ENCODE measurements around the gene HDAC7.
A peak's percentile ranks its signal among the peaks of the same experiment; 100 is the strongest.

HDAC7 gene

DNA sequence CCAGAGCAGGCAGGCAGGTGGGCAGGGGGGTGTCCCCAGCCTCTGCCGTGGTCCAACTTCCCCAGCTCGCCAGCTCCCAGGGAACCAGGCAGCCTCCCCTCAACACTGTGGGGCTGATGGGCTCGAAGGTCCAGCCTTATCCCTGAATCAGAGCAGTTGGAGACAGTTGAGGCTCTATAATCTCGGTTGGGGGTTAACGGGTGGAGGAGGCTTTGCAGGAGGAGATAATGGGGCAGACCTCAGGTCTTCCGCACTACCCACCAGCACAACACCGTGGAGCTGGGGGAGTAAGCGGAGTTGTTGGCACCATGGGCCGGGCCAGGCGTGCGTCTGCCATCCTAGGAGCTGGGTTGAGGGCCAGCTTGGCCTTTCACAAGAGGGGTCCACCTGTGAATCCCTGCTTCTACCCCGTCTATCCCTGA, 13.9 kb upstream of the HDAC7 start:
- TF ChIP-seq POU2F2 (IDR thresholded peaks at IDR 0.05; ENCODE audit: low read depth, low read length) (no peak), POLR2AphosphoS5 (IDR thresholded peaks at IDR 0.05; ENCODE audit: low read depth, low read length) (no peak), TAF1 (IDR thresholded peaks at IDR 0.05; ENCODE audit: low read depth, low read length) (no peak), SPI1 (IDR thresholded peaks at IDR 0.05; ENCODE audit: low read depth, low read length) (no peak), POLR2A (IDR thresholded peaks at IDR 0.05; ENCODE audit: low read depth, low read length) (no peak), PAX5 (IDR thresholded peaks at IDR 0.05; ENCODE audit: insufficient read depth, low read length, severe bottlenecking) (no peak)
- FAIRE-seq (no peak), DNase-seq (ENCODE audit: insufficient read length, low spot score) (no peak)

- FAIRE-seq (peak; percentile 85), DNase-seq (ENCODE audit: insufficient read length, low spot score) (no peak)
- TF ChIP-seq POU2F2 (IDR thresholded peaks at IDR 0.05; ENCODE audit: low read depth, low read length) (peak; percentile 73; the same call in 1 of the 2 replicates), PAX5 (IDR thresholded peaks at IDR 0.05; ENCODE audit: insufficient read depth, low read length, severe bottlenecking) (no peak), POLR2A (IDR thresholded peaks at IDR 0.05; ENCODE audit: low read depth, low read length) (peak; percentile 31; the same call in 1 of the 2 replicates), TAF1 (IDR thresholded peaks at IDR 0.05; ENCODE audit: low read depth, low read length) (peak; percentile 52; the same call in 1 of the 2 replicates), SPI1 (IDR thresholded peaks at IDR 0.05; ENCODE audit: low read depth, low read length) (0 out of 2 replicates have a peak, but pooled peaks have one; percentile 21), POLR2AphosphoS5 (IDR thresholded peaks at IDR 0.05; ENCODE audit: low read depth, low read length) (0 out of 2 replicates have a peak, but pooled peaks have one; percentile 35)
Measured at GRCh38 chr12:47832263-47832933, 12.7 kb upstream of the HDAC7 start.

DNA sequence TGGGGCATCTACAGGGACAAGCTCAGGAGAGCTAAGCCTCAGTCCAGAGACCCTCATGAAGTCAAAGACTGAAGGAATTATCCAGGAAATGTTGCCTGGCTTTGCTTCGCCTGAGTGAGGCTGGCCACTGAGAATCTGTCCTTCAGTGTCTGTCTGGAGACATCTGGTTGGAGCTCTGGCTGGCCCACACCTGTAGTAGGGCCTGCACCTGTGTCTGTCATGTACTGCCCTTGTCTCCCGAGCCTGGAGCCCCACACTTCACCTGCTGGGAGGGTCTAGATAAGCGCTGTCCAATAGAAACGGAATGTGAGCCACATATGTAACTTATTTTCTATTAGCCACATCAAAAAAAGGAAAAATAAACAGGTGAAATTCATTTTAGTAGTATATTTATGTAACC, 9.9 kb upstream of the HDAC7 start:
- TF ChIP-seq TAF1 (IDR thresholded peaks at IDR 0.05; ENCODE audit: low read depth, low read length) (no peak), POU2F2 (IDR thresholded peaks at IDR 0.05; ENCODE audit: low read depth, low read length) (no peak), POLR2AphosphoS5 (IDR thresholded peaks at IDR 0.05; ENCODE audit: low read depth, low read length) (no peak), POLR2A (IDR thresholded peaks at IDR 0.05; ENCODE audit: low read depth, low read length) (no peak), SPI1 (IDR thresholded peaks at IDR 0.05; ENCODE audit: low read depth, low read length) (no peak), PAX5 (IDR thresholded peaks at IDR 0.05; ENCODE audit: insufficient read depth, low read length, severe bottlenecking) (no peak)
- no peak for FAIRE-seq

GRCh38 chr12:47828976-47829482, 9.3 kb upstream of the HDAC7 start:
- DNase-seq (ENCODE audit: insufficient read length, low spot score) (no peak), FAIRE-seq (no peak)
- no peak for TF ChIP-seq TAF1 (IDR thresholded peaks at IDR 0.05; ENCODE audit: low read depth, low read length)
- TF ChIP-seq POLR2A (IDR thresholded peaks at IDR 0.05; ENCODE audit: low read depth, low read length): no peak
- no peak for TF ChIP-seq SPI1 (IDR thresholded peaks at IDR 0.05; ENCODE audit: low read depth, low read length)
- TF ChIP-seq PAX5 (IDR thresholded peaks at IDR 0.05; ENCODE audit: insufficient read depth, low read length, severe bottlenecking): no peak
- no peak for TF ChIP-seq POLR2AphosphoS5 (IDR thresholded peaks at IDR 0.05; ENCODE audit: low read depth, low read length)
- TF ChIP-seq POU2F2 (IDR thresholded peaks at IDR 0.05; ENCODE audit: low read depth, low read length): no peak

More for the DNA sequence above, 9.9 kb upstream of the HDAC7 start:
- no peak for DNase-seq (ENCODE audit: insufficient read length, low spot score)

DNA sequence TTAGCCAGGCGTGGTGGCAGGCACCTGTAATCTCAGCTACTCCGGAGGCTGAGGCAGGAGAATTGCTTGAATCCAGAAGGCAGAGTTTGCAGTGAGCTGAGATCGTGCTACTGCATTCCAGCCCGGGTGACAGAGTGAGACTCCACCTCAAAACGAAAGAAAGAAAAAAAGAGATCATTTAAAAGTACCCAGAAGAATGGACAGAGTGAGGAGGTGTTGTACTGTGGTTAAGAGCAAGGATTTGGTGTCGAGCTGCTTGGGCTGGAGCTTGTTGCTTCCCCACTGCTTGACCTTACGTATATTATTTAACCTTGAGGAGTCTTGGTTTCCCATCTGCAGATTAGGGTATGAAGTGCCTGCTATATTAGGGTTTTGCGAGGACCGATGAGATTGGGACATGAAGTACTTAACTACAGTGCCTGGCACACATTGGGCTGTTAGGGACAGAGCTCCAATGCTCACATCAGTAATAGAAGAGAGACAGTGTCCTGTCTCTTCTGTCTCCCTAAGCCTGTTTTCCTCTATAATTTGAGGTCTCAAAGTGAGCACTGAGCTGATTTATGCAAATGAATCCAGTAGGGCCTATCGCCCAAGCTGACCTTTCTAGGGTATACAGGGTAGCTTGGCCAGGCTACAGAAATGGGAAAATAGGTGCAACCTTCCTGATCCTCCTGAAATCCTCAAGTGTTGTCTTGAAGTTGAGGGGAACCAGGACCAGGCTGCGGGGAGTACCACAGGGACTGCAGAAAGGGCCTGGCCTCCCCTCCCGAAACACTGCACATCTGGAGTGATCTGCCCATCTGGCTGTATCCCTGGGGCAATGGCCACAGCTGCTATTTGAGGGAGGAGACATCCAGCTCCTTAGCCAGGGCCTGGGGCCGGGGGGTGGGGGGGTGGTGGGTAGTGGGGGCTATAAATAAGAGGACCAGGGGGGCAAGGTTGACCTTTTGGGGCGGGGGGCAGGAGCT, 8.6 kb upstream of the HDAC7 start:
- TF ChIP-seq POU2F2 (IDR thresholded peaks at IDR 0.05; ENCODE audit: low read depth, low read length): no peak
- no peak for TF ChIP-seq TAF1 (IDR thresholded peaks at IDR 0.05; ENCODE audit: low read depth, low read length)
- no peak for TF ChIP-seq POLR2AphosphoS5 (IDR thresholded peaks at IDR 0.05; ENCODE audit: low read depth, low read length)
- no peak for TF ChIP-seq POLR2A (IDR thresholded peaks at IDR 0.05; ENCODE audit: low read depth, low read length)
- TF ChIP-seq SPI1 (IDR thresholded peaks at IDR 0.05; ENCODE audit: low read depth, low read length): no peak
- no peak for TF ChIP-seq PAX5 (IDR thresholded peaks at IDR 0.05; ENCODE audit: insufficient read depth, low read length, severe bottlenecking)
- FAIRE-seq (no peak), DNase-seq (ENCODE audit: insufficient read length, low spot score) (no peak)

DNA sequence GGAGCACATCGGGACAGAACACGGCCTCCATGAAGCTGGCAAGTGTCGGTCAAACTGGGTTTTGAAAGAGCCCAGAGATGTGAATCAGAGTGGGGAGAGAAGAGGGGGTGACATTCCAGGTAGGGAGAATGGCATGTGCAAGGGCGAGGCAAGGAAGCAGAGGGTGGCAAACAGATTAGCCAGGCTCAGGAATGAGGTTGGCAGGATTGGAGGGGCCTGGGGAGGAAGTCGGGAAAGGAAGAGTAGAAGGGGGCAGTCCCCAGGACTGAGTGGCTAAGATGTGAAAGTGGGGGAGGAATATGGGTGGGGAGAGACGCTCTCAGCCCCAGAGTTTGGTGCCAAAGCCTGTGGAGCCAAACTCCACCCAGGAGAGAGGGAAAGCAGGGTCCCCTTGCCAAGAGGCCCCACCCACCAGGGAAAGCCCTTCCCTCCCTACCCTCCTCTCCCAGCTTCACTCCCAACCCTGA, 5.5 kb upstream of the HDAC7 start:
- DNase-seq (ENCODE audit: insufficient read length, low spot score) (no peak), FAIRE-seq (no peak)
- TF ChIP-seq TAF1 (IDR thresholded peaks at IDR 0.05; ENCODE audit: low read depth, low read length): no peak
- no peak for TF ChIP-seq SPI1 (IDR thresholded peaks at IDR 0.05; ENCODE audit: low read depth, low read length)
- no peak for TF ChIP-seq POU2F2 (IDR thresholded peaks at IDR 0.05; ENCODE audit: low read depth, low read length)
- no peak for TF ChIP-seq POLR2AphosphoS5 (IDR thresholded peaks at IDR 0.05; ENCODE audit: low read depth, low read length)
- no peak for TF ChIP-seq POLR2A (IDR thresholded peaks at IDR 0.05; ENCODE audit: low read depth, low read length)
- no peak for TF ChIP-seq PAX5 (IDR thresholded peaks at IDR 0.05; ENCODE audit: insufficient read depth, low read length, severe bottlenecking)

GRCh38 chr12:47824635-47825034, 4.9 kb upstream of the HDAC7 start:
- no peak for FAIRE-seq
- no peak for DNase-seq (ENCODE audit: insufficient read length, low spot score)
- no peak for TF ChIP-seq POU2F2 (IDR thresholded peaks at IDR 0.05; ENCODE audit: low read depth, low read length)
- TF ChIP-seq PAX5 (IDR thresholded peaks at IDR 0.05; ENCODE audit: insufficient read depth, low read length, severe bottlenecking): no peak
- no peak for TF ChIP-seq TAF1 (IDR thresholded peaks at IDR 0.05; ENCODE audit: low read depth, low read length)
- TF ChIP-seq POLR2AphosphoS5 (IDR thresholded peaks at IDR 0.05; ENCODE audit: low read depth, low read length): no peak
- TF ChIP-seq POLR2A (IDR thresholded peaks at IDR 0.05; ENCODE audit: low read depth, low read length): no peak
- TF ChIP-seq SPI1 (IDR thresholded peaks at IDR 0.05; ENCODE audit: low read depth, low read length): no peak

DNA sequence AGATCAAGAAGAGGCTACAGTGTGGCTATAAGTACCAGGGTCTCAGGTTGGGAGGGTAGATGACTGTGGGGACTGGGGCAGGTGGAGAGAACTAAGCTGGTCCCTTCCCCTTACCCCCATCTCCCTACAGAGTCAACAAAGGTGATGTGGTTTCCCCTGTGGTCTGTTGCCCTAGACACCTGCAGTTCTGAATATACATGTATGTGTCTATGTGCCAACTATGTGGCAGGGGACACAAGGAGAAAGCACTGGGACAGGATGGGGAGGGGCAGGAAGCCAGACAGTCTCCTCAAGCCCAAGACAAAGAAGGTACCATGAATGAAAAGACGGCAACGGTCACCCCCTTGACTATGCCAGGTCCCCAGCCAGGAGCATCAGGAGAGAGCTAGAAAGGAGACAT, 4.5 kb upstream of the HDAC7 start:
- FAIRE-seq: no peak
- no peak for DNase-seq (ENCODE audit: insufficient read length, low spot score)
- TF ChIP-seq POU2F2 (IDR thresholded peaks at IDR 0.05; ENCODE audit: low read depth, low read length) (no peak), POLR2A (IDR thresholded peaks at IDR 0.05; ENCODE audit: low read depth, low read length) (no peak), POLR2AphosphoS5 (IDR thresholded peaks at IDR 0.05; ENCODE audit: low read depth, low read length) (no peak), PAX5 (IDR thresholded peaks at IDR 0.05; ENCODE audit: insufficient read depth, low read length, severe bottlenecking) (no peak), TAF1 (IDR thresholded peaks at IDR 0.05; ENCODE audit: low read depth, low read length) (no peak), SPI1 (IDR thresholded peaks at IDR 0.05; ENCODE audit: low read depth, low read length) (no peak)
